Retinal pigment epithelial cell (primary cell): Measurements from ENCODE around the gene LYL1.

Source experiments
- DNase-seq: peaks from one replicate; pipeline ENCODE4 v3.0.0-alpha.2; 2010; ENCODE audit warnings: low read depth
- H3K4me3 ChIP-seq: 2 replicates; pipeline ENCODE4 v1.5.1; 2011; ENCODE audit warnings: mild to moderate bottlenecking, low read length, control low read depth, moderate library complexity
- TF ChIP-seq, protein P1 (sequence below): conservative IDR thresholded peaks from 2 replicates; pipeline ENCODE4 v1.5.1; 2011; ENCODE audit warnings: low read depth, low read length, control low read depth, inconsistent platforms

The LYL1 gene

DNA sequence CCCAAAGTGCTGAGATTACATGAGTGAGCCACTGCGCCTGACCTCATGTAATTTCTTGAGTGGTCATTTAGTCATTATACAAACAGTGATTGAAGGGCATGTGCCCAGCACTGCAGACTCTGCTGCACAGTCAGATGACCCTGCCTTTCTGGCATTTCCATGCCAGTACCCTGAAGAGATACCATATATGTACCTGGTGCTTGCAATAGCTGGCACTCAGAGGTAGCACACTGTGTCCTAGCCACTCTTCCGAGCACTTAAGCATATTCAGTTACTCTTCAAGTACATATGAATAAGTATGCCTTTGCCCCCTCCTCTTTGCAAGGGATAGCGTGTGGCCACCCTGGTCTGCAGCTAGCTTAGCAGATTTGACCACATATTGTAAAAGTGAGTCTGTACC is 32.0 kb upstream of the LYL1 start:
- TF ChIP-seq, protein P1, sequence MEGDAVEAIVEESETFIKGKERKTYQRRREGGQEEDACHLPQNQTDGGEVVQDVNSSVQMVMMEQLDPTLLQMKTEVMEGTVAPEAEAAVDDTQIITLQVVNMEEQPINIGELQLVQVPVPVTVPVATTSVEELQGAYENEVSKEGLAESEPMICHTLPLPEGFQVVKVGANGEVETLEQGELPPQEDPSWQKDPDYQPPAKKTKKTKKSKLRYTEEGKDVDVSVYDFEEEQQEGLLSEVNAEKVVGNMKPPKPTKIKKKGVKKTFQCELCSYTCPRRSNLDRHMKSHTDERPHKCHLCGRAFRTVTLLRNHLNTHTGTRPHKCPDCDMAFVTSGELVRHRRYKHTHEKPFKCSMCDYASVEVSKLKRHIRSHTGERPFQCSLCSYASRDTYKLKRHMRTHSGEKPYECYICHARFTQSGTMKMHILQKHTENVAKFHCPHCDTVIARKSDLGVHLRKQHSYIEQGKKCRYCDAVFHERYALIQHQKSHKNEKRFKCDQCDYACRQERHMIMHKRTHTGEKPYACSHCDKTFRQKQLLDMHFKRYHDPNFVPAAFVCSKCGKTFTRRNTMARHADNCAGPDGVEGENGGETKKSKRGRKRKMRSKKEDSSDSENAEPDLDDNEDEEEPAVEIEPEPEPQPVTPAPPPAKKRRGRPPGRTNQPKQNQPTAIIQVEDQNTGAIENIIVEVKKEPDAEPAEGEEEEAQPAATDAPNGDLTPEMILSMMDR: no peak
- DNase-seq: no peak
- no peak overlapping the region for H3K4me3 ChIP-seq

DNA sequence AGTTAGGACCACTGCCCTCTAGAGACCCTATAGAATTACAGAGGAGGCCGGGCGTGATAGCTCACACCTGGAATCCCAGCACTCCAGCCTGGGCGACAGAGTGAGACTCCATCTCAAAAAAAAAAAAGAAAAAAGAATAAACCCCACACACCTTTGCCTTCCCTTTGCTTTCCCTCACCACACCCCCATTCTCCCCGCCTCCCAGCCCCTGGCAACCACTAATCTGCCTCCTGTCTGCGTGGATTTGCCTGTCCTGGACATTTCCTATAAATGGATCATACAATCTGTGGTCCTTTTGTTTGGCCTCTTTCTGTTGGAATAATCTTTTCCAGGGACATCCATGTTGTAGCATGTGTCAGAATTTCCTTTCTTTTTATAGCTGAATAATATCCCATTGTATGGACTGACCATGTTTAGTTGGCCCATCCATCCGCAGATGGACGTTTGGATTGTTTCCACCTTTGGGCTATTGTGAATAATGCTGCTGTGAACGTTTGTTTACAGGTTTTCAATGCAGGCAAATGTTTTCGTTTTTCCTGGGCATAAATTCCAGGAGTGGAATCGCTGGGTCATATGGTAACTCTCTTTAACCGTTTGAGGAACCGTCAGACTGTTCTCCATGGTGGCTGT is 30.7 kb upstream of the LYL1 start:
- DNase-seq: no peak
- H3K4me3 ChIP-seq: no peak overlapping the region
- TF ChIP-seq, protein P1: no peak

DNA sequence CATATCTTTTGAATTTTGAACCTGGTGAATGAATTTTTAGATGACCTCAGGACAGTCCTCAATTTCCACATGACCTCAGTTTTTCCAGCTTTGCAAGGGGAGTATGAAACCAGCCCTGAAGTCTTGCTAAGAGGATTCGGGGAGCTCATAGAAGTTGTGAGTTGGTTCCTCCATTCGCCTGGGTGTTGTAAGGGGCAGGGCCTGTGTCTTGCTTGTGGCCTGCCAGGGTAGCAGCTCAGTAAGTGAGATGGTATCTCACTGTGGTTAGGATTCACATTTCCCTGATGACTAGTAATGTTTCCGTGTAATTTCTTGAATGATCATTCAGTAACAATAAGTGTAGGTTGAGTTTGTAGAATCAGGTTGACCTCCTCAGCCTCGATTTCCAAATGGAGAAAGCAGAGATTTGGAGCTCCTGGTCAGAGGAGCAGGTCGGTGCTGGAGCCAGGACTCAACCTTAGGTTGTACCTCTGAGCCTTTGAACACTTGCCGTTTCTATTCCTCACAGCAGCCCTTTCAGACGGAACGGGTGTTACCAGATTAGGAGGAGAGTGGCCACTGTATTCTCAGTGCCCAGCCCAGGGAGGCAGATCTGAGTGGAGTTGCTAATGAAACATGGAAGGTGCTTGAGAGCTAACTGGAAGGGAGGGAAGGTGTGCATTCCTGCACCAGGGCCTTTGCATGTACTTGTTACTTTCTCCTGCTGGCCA is 30.0 kb upstream of the LYL1 start:
- no peak overlapping the region for H3K4me3 ChIP-seq
- TF ChIP-seq, protein P1: no peak
- DNase-seq: no peak

DNA sequence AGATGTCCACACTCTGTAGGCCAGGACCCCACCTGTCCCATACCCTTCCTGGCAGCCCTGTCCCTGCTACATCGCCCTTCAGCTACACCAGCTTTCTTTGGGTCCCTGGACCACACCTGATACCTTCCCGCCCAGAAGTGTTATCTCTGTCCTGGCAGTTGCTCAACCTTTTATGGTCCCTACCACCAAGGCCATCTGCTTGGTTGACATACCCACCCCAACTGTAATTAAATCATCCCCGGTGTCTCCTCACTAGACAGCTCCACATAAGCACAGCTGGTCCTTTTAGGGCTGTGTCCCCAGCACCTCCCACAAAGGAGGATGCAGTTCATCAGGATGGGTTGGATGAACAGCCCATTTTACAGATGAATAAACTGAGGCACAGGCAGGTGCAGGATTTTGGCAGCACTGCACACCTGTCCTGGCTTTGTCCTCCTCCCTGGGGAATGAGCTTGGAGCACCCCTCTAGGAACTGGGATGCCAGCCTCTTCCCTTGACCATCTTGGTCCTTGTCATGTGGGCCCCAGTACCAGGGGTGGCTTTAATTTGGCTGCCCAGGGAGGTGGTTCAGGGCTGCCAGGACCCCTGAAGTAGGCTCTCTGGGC is 28.3 kb upstream of the LYL1 start:
- H3K4me3 ChIP-seq: no peak overlapping the region

DNA sequence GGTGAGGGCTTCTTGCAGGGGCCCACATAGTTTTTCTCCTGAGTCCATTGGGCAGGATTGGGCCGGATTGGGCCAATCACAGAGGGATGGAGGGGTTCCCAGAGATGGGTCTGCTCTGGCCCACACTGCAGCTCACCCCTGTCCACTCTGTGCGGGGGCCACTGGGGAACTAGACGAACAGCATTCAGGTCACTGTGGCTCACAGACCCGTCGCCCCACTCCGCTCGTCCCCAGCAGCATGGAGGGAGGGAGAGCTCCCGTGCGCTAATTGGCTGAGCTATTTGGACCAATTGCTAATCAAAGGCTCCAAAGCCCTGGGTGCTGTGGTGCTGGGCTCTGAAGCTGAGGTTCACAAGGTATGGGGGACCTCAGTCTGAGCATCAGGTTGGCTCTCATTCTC is 26.7 kb upstream of the LYL1 start:
- TF ChIP-seq, protein P1: no peak
- no peak overlapping the region for H3K4me3 ChIP-seq
- no peak for DNase-seq

More for the DNA sequence above, 28.3 kb upstream of the LYL1 start:
- DNase-seq: no peak
- TF ChIP-seq, protein P1: no peak

DNA sequence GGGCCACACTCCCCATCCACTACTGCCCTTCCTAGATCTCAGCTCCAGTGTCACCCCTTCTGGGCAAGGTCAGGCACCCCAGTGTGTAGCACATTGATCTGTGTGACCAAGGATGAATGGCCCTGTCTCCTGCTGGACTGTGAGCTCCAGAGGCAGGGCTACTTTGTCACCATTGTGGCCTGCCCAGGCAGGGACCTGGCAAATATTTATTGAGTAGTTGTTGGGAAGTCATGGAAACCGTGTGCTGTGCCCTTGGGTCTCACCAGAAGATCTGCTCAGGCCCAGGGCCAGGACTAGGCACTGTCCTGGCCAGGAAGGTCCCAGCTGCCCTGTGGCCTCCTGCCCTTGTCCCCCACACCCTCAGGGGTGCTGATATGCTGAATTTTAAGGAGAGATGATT is 25.9 kb upstream of the LYL1 start:
- DNase-seq: no peak
- TF ChIP-seq, protein P1: no peak

More for the DNA sequence above, 25.9 kb upstream of the LYL1 start:
- H3K4me3 ChIP-seq: no peak overlapping the region
